ENCODE data around the gene FGD5.

The FGD5 gene

GRCh38 chr3:14874784-14875183, 56.0 kb downstream of the FGD5 start:
- DNase-seq (ENCODE audit: low read depth in 1 of 2, low spot score in 1 of 2), result no peak

- no peak for DNase-seq (ENCODE audit: low read depth in 1 of 2, low spot score in 1 of 2)
Measured at GRCh38 chr3:14875411-14876175, 56.8 kb downstream of the FGD5 start.

- no peak for DNase-seq (ENCODE audit: low read depth in 1 of 2, low spot score in 1 of 2)
Measured at GRCh38 chr3:14876921-14877333, 58.2 kb downstream of the FGD5 start.

GRCh38 chr3:14877469-14877868, 58.7 kb downstream of the FGD5 start:
- DNase-seq (ENCODE audit: low read depth in 1 of 2, low spot score in 1 of 2), result no peak

GRCh38 chr3:14879211-14879874, 60.6 kb downstream of the FGD5 start:
- no peak for DNase-seq (ENCODE audit: low read depth in 1 of 2, low spot score in 1 of 2)

GRCh38 chr3:14880447-14881106, 61.8 kb downstream of the FGD5 start:
- DNase-seq (ENCODE audit: low read depth in 1 of 2, low spot score in 1 of 2), result no peak

GRCh38 chr3:14883226-14883625, 64.5 kb downstream of the FGD5 start:
- DNase-seq (ENCODE audit: low read depth in 1 of 2, low spot score in 1 of 2), result no peak

GRCh38 chr3:14884665-14885064, 65.9 kb downstream of the FGD5 start:
- no peak for DNase-seq (ENCODE audit: low read depth in 1 of 2, low spot score in 1 of 2)

GRCh38 chr3:14885307-14885706, 66.5 kb downstream of the FGD5 start:
- no peak for DNase-seq (ENCODE audit: low read depth in 1 of 2, low spot score in 1 of 2)

GRCh38 chr3:14886101-14886500, 67.3 kb downstream of the FGD5 start:
- no peak for DNase-seq (ENCODE audit: low read depth in 1 of 2, low spot score in 1 of 2)

- no peak for DNase-seq (ENCODE audit: low read depth in 1 of 2, low spot score in 1 of 2)
Measured at GRCh38 chr3:14889205-14889604, 70.4 kb downstream of the FGD5 start.

GRCh38 chr3:14889943-14890342, 71.2 kb downstream of the FGD5 start:
- no peak for DNase-seq (ENCODE audit: low read depth in 1 of 2, low spot score in 1 of 2)

- DNase-seq (ENCODE audit: low read depth in 1 of 2, low spot score in 1 of 2), result no peak
Measured at GRCh38 chr3:14890476-14890875, 71.7 kb downstream of the FGD5 start.

- DNase-seq (ENCODE audit: low read depth in 1 of 2, low spot score in 1 of 2), result no peak
Measured at GRCh38 chr3:14891135-14892132, 72.7 kb downstream of the FGD5 start.

- DNase-seq (ENCODE audit: low read depth in 1 of 2, low spot score in 1 of 2), result no peak
Measured at GRCh38 chr3:14892226-14892625, 73.5 kb downstream of the FGD5 start.

- DNase-seq (ENCODE audit: low read depth in 1 of 2, low spot score in 1 of 2), result no peak
Measured at GRCh38 chr3:14894085-14894484, 75.3 kb downstream of the FGD5 start.

- DNase-seq (ENCODE audit: low read depth in 1 of 2, low spot score in 1 of 2), result no peak
Measured at GRCh38 chr3:14897266-14897665, 78.5 kb downstream of the FGD5 start.

- no peak for DNase-seq (ENCODE audit: low read depth in 1 of 2, low spot score in 1 of 2)
Measured at GRCh38 chr3:14898929-14899328, 80.2 kb downstream of the FGD5 start.

- no peak for DNase-seq (ENCODE audit: low read depth in 1 of 2, low spot score in 1 of 2)
Measured at GRCh38 chr3:14899993-14900618, 81.3 kb downstream of the FGD5 start.

Measured in stimulated activated CD4-positive, alpha-beta T cell treated with anti-CD3 and anti-CD28 coated beads, Interleukin-15, amount 100 ng/mL, for 1 hour (primary cell).